Measurements from ENCODE around the gene CCNL2.

The CCNL2 gene

GRCh38 chr1:1336931-1337792, 62.0 kb downstream of the CCNL2 start:
- H3K27me3 ChIP-seq (replicated peaks) = no peaks in the 10 kb centered on the region
- no peak overlapping the region for H3K4me3 ChIP-seq (ENCODE audit: low read depth, low read length)
- no peak for DNase-seq
- in situ Hi-C loops (cut with HindIII; ENCODE audit: low pct_ligation_motif_present, low sequenced_read_pairs) = no loop called here
- H3K27ac ChIP-seq = no peak overlapping the region
- H3K36me3 ChIP-seq (replicated peaks) = peaks cover 39% of the 10 kb centered on the region
- TF ChIP-seq CTCF (IDR thresholded peaks at IDR 0.05; ENCODE audit: low read depth, low read length, missing control alignments) = no peak

- Histone ChIP-seq H3K36me3 (replicated peaks) (peaks cover 34% of the 10 kb centered on the region), H3K4me3 (ENCODE audit: low read depth, low read length) (no peak overlapping the region), H3K27me3 (replicated peaks) (no peaks in the 10 kb centered on the region), H3K27ac (no peak overlapping the region)
- in situ Hi-C loops (cut with HindIII; ENCODE audit: low pct_ligation_motif_present, low sequenced_read_pairs) = no loop called here
- DNase-seq = no peak
- no peak for TF ChIP-seq CTCF (IDR thresholded peaks at IDR 0.05; ENCODE audit: low read depth, low read length, missing control alignments)
Measured at GRCh38 chr1:1336446-1336845, 62.7 kb downstream of the CCNL2 start.

DNA sequence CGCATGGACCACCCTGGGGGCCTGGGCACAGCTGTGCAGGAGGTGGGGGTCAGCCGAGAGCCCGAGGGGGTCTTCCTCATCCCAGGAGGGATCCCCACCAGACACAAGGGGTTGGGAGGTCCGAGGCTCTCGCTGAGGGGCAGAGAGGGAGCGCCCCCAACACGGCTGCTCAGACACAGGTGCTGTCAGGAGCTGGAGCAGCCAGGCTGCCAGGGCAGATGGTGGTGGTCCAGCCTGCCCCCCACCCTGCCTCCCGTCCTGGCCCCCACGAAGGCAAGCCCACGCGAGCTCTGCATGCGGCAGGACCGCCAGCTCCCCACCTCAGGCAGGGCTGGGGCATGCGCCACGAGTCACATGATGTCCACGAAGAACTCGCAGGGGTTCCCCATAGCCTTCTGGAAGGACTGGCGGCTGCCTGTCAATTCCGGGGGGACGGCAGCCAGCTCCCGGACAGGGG, 63.3 kb downstream of the CCNL2 start:
- Histone ChIP-seq H3K4me3 (ENCODE audit: low read depth, low read length) (no peak overlapping the region), H3K27me3 (replicated peaks) (no peaks in the 10 kb centered on the region), H3K36me3 (replicated peaks) (peaks cover 31% of the 10 kb centered on the region), H3K27ac (no peak overlapping the region)
- DNase-seq = no peak
- in situ Hi-C loops (cut with HindIII; ENCODE audit: low pct_ligation_motif_present, low sequenced_read_pairs) = no loop called here
- no peak for TF ChIP-seq CTCF (IDR thresholded peaks at IDR 0.05; ENCODE audit: low read depth, low read length, missing control alignments)

Measured in brain microvascular endothelial cell (primary cell).